ENCODE data around the gene FAM107B.

The FAM107B gene

GRCh38 chr10:14481752-14482151 is 292.9 kb downstream of the FAM107B start:
- no peak for TF ChIP-seq CTCF (IDR thresholded peaks at IDR 0.05)
- Histone ChIP-seq H3K27ac (no peak overlapping the region), H3K4me3 (no peak overlapping the region)
- DNase-seq (ENCODE audit: low spot score) = no peak

- no peak for DNase-seq (ENCODE audit: low spot score)
- no peak for TF ChIP-seq CTCF (IDR thresholded peaks at IDR 0.05)
- Histone ChIP-seq H3K4me3 (no peak overlapping the region), H3K27ac (no peak overlapping the region)
These were observed 293.7 kb downstream of the FAM107B start for GRCh38 chr10:14481014-14481413.

GRCh38 chr10:14478604-14479003 is 296.1 kb downstream of the FAM107B start:
- peak; percentile 17 for TF ChIP-seq CTCF (IDR thresholded peaks at IDR 0.05)
- no peak overlapping the region for H3K27ac ChIP-seq
- no peak overlapping the region for H3K4me3 ChIP-seq
- DNase-seq (ENCODE audit: low spot score) = no peak

- DNase-seq (ENCODE audit: low spot score) = no peak
- TF ChIP-seq CTCF (IDR thresholded peaks at IDR 0.05) = no peak
- no peak overlapping the region for H3K27ac ChIP-seq
- no peak overlapping the region for H3K4me3 ChIP-seq
These were observed 296.5 kb downstream of the FAM107B start for GRCh38 chr10:14478201-14478600.

GRCh38 chr10:14477408-14477710 is 297.3 kb downstream of the FAM107B start:
- no peak overlapping the region for H3K4me3 ChIP-seq
- no peak for DNase-seq (ENCODE audit: low spot score)
- no peak for TF ChIP-seq CTCF (IDR thresholded peaks at IDR 0.05)
- no peak overlapping the region for H3K27ac ChIP-seq

- Histone ChIP-seq H3K4me3 (no peak overlapping the region), H3K27ac (no peak overlapping the region)
- DNase-seq (ENCODE audit: low spot score) = no peak
- no peak for TF ChIP-seq CTCF (IDR thresholded peaks at IDR 0.05)
These were observed 297.9 kb downstream of the FAM107B start for GRCh38 chr10:14476641-14477407.

GRCh38 chr10:14476006-14476405 is 298.7 kb downstream of the FAM107B start:
- TF ChIP-seq CTCF (IDR thresholded peaks at IDR 0.05) = no peak
- no peak overlapping the region for H3K27ac ChIP-seq
- no peak for DNase-seq (ENCODE audit: low spot score)
- no peak overlapping the region for H3K4me3 ChIP-seq

Data from coronary artery (tissue), 2 donors.